Measurements from ENCODE around the gene MTMR10.

MTMR10 gene

DNA sequence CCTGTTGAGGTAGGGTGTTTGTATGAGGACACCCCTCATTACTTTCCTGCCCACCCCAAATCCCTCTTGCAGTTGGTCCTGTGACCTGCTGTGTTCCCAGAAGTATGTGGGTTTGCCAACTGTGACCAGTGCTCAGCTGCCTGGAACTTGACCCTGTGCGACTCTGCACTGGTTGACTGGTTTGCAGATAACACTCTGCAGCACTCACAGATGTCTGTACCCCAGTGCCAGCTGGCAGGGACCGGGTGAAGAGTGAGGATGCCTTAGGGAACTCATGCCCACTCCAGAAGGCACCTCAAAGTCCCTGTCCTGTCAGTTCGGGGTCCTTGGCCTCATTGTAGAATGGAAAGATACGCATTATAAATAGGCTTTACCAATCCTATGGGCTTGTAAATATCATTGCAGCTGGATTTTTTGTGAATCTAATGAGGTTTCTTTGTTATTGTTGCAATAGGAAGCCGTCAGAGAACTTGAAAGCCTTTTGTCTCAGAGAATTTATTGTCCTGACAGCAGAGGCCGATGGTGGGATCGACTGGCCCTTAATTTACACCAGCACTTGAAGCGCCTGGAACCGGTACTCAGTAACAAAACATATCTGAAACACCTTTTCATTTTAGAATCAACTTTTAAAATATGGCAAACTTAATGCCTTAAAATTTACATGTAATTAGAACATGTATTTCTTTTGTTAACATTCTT is 69.5 kb downstream of the MTMR10 start:
- DNase-seq (ENCODE audit: low spot score) (no peak), FAIRE-seq (no peak)

- no peak for FAIRE-seq
- DNase-seq (ENCODE audit: low spot score): no peak
Measured at GRCh38 chr15:30921106-30921505, 70.3 kb downstream of the MTMR10 start.

DNA sequence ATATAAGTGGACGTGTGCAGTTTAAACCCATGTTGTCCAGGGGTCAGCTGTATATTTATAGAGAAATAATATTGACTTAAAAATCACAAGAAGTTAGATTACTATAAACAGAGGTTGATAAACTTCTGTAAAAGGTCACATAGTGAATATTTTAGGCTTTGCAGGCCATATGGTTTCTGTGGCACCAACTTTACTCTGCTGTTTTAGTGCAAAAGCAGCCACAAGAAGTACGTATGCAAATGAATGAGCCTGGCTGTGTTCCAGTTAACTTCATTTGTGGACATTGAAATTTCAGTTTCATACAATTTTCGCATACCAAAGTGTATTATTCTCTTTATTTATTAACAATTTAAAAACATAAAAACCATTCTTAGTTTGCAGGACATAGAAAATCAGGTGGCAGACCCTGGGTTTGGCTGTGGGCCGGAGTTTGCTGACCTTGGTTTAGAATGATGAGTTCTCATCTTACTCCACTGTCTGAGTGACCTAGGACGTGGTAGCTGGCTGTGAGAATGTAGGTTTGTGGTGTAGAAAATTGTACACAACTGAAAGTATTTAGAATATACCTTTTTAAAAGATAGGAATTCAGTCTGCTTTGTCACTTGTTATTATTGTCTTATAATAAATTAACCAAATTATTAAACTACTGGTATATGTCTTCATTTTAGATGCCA is 71.4 kb downstream of the MTMR10 start:
- FAIRE-seq: no peak
- no peak for DNase-seq (ENCODE audit: low spot score)

DNA sequence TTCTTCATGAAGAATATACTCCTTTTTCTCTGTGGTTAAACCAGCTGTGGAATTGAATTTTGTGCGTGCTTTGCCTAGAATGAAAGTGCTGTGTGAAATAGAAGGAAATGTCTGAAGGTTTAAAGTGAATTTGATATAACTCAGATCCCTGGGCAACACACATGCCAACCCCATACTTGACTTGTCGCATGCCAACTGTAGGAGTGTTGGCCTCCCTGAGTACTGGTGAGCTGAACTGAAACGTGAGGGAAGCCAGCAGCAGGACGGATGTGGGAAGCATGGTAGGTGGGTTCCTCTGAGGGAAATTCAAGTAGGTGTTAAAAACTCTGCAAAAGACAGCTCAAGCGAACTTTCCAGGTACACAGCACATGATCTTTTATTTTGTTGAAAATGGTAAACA is 73.1 kb downstream of the MTMR10 start:
- FAIRE-seq (no peak), DNase-seq (ENCODE audit: low spot score) (no peak)

GRCh38 chr15:30917675-30918074 is 73.8 kb downstream of the MTMR10 start:
- DNase-seq (ENCODE audit: low spot score): no peak
- FAIRE-seq: no peak

DNA sequence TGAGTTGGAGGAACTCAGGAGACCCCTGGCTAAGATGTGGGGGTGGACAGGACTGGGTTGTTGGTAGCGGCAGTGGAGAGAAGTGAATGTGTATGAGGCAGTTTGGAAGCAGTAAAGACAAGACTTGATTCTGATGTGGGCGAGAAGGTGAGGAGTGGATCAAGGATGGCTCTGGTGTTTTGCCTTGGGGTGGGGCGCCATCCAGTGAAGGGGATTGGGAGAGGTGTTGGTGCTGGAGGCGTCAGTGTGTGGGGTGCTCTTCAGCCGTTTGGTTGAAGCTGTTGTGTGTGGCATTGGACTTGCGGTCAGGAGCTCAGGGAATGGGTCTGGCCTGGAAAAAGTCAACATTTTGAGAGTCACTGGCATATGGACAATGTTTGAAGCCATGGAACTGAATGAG is 74.4 kb downstream of the MTMR10 start:
- DNase-seq (ENCODE audit: low spot score) (no peak), FAIRE-seq (no peak)

GRCh38 chr15:30913761-30914160 is 77.7 kb downstream of the MTMR10 start:
- no peak for DNase-seq (ENCODE audit: low spot score)
- no peak for FAIRE-seq

GRCh38 chr15:30906366-30906765 is 85.1 kb downstream of the MTMR10 start:
- no peak for DNase-seq (ENCODE audit: low spot score)
- FAIRE-seq: no peak

DNA sequence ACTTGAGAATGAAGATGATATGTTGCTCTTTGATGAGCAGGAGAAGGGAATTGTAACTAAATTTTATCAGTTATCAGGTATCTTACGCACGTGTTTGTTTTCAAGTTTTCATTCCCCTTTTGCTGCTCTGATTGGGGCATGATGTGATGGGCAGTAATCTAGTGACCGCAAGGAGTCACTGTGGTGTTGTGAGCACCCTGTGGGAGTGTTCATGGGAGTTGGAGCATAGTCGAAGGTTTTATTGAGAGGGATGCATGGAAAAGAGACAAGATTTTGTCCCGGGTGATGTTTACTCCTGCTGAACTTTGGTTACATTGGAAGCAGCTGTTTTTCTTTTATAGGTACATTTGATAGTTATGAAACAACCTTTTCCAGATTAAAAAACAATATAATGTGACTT is 85.6 kb downstream of the MTMR10 start:
- DNase-seq (ENCODE audit: low spot score) (no peak), FAIRE-seq (no peak)

DNA sequence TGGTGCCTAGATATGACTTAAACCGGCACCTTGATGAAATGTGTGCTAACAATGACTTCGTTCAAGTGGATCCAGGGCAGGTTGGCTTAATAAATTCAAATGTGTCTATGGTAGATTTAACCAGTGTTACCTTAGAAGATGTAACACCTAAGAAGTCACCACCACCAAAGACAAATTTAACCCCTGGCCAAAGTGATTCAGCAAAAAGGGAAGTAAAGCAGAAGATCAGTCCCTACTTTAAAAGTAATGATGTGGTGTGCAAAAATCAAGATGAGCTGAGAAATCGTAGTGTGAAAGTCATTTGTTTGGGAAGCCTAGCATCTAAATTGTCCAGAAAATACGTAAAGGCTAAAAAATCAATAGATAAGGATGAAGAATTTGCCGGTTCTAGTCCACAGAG is 86.6 kb downstream of the MTMR10 start:
- FAIRE-seq (no peak), DNase-seq (ENCODE audit: low spot score) (no peak)

DNA sequence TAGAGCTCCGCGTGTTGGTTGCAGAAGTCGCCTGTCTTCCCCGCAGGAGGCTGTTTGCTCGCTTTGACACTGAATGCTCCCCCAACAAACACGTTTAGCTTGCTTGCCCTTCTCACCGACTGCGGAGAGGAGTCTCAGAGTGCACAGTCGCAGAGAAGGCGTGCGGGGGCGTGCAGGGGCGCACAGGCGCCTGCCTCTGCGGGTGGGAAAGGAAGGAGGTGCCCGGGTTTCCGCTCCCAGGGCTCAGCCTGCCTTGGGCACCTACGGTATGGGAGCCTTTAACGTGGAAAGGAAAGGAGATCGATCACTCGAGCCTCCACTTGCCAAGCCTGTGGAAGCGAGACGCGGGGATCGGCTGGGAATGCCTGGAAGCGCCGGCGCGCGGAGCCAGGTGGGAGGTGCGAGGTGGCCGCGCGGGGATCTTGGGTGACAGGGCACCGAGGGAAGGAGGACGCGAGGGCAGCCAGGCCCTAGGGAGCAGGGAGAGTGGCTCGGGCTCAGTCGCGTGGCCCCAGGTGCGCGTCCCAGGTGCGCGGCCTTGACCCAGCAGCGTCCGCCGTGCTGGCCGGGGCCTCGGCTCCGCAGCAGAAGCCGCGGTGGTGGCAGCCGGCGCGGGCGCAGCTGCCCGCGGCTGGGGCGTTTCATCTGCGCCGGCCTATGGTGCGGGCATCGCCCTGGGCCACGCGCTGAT is 87.8 kb downstream of the MTMR10 start, which contains the start of gene FAN1:
FAN1 (plus strand) TSS at position 419 of the 691 bp plus-strand sequence. CDS start 749 bp downstream, outside the sequence.
- DNase-seq (ENCODE audit: low spot score): peak; percentile 89
- FAIRE-seq: peak; percentile 83

- no peak for DNase-seq (ENCODE audit: low spot score)
- FAIRE-seq: no peak
Measured at GRCh38 chr15:30901889-30902288, 89.5 kb downstream of the MTMR10 start.

GRCh38 chr15:30896211-30896606 is 95.2 kb downstream of the MTMR10 start:
- FAIRE-seq (no peak), DNase-seq (ENCODE audit: low spot score) (no peak)

DNA sequence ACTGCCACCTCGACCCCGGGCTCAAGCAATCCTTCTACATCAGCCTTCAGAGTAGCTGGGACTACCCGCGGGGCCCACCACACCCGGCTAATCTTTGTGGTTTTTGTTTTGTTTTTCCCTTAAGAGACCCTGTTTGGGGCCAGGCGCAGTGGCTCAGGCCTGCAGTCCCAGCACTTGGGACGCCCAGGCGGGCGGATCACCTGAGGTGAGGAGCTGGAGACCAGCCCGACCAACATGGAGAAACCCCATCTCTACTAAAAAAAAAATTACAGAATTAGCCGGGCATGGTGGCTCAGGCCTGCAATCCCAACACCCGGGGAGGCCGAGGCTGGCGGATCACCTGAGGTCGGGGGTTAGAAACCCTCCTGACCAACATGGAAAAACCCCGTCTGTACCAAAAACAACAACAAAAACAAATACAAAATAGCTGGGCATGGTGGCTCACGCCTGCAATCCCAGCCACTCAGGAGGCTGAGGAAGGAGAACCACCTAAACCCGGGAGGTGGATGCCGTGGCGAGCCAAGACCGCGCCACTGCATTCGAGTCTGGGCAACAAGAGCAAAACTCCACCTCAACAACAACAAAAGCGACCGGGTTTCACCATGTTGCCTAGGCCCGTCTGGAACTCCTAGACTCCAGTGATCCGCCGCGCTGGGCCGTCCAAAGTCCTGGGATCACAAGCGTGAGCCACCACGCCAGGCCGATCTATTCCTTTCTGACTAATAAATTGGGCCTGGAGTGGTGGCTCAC is 95.8 kb downstream of the MTMR10 start:
- no peak for DNase-seq (ENCODE audit: low spot score)
- no peak for FAIRE-seq

DNA sequence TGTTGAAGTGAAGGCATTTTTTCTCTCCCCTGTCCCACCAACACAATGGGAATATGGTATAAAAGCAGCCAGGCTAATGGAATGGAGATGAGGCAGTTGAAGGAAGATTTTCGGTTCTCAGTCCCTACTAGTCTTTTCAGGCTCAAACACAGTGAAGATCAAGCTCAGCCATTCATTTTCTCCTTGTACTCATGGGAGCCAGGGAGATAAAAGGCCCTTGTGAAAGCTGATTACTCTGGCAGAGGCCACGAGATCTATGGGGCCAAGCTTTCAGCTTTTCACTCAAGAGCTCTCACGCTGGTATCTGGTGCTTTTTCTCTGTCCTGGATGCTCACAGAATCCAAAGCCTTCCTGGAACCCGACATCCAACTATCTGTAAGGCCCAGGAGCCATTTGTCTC is 102.2 kb downstream of the MTMR10 start:
- no peak for FAIRE-seq

More for the DNA sequence above, 102.2 kb downstream of the MTMR10 start:
- DNase-seq (ENCODE audit: low spot score): no peak

All from urothelium cell line (cell line).